Measurements from ENCODE around the gene C15orf40.

The C15orf40 gene

GRCh38 chr15:82995076-82995475 is 16.4 kb downstream of the C15orf40 start:
- in situ Hi-C loops (cut with MboI; ENCODE audit: low sequenced_read_pairs): no loop called here

- in situ Hi-C loops (cut with MboI; ENCODE audit: low sequenced_read_pairs): no loop called here
These were observed 18.3 kb downstream of the C15orf40 start for GRCh38 chr15:82993144-82993543.

- in situ Hi-C loops (cut with MboI; ENCODE audit: low sequenced_read_pairs): no loop called here
These were observed 18.9 kb downstream of the C15orf40 start for GRCh38 chr15:82992436-82992998.

- in situ Hi-C loops (cut with MboI; ENCODE audit: low sequenced_read_pairs): no loop called here
These were observed 25.0 kb downstream of the C15orf40 start for GRCh38 chr15:82986442-82986780.

GRCh38 chr15:82985688-82986441 is 25.6 kb downstream of the C15orf40 start, which contains the start of gene RAMAC:
Gene RAMAC (plus strand): TSS chr15:82986210. CDS start chr15:82989019, 2,809 bp downstream.
- in situ Hi-C loops (cut with MboI; ENCODE audit: low sequenced_read_pairs): no loop called here

GRCh38 chr15:82980981-82981380 is 30.5 kb downstream of the C15orf40 start:
- in situ Hi-C loops (cut with MboI; ENCODE audit: low sequenced_read_pairs): no loop called here

- in situ Hi-C loops (cut with MboI; ENCODE audit: low sequenced_read_pairs): no loop called here
These were observed 31.7 kb downstream of the C15orf40 start for GRCh38 chr15:82979726-82980125.

GRCh38 chr15:82978438-82978837 is 33.0 kb downstream of the C15orf40 start:
- in situ Hi-C loops (cut with MboI; ENCODE audit: low sequenced_read_pairs): no loop called here

GRCh38 chr15:82977076-82977475 is 34.4 kb downstream of the C15orf40 start:
- in situ Hi-C loops (cut with MboI; ENCODE audit: low sequenced_read_pairs): no loop called here

GRCh38 chr15:82972990-82973389 is 38.4 kb downstream of the C15orf40 start:
- in situ Hi-C loops (cut with MboI; ENCODE audit: low sequenced_read_pairs): no loop called here

GRCh38 chr15:82971218-82971984 is 40.0 kb downstream of the C15orf40 start:
- in situ Hi-C loops (cut with MboI; ENCODE audit: low sequenced_read_pairs): no loop called here

GRCh38 chr15:82970696-82971095 is 40.7 kb downstream of the C15orf40 start:
- in situ Hi-C loops (cut with MboI; ENCODE audit: low sequenced_read_pairs): no loop called here

GRCh38 chr15:82970078-82970686 is 41.3 kb downstream of the C15orf40 start:
- in situ Hi-C loops (cut with MboI; ENCODE audit: low sequenced_read_pairs): no loop called here

- in situ Hi-C loops (cut with MboI; ENCODE audit: low sequenced_read_pairs): no loop called here
These were observed 42.1 kb downstream of the C15orf40 start for GRCh38 chr15:82969353-82969752.

- in situ Hi-C loops (cut with MboI; ENCODE audit: low sequenced_read_pairs): no loop called here
These were observed 43.4 kb downstream of the C15orf40 start for GRCh38 chr15:82968066-82968465.

GRCh38 chr15:82966671-82967071 is 44.8 kb downstream of the C15orf40 start:
- in situ Hi-C loops (cut with MboI; ENCODE audit: low sequenced_read_pairs): no loop called here

GRCh38 chr15:82964890-82965289 is 46.5 kb downstream of the C15orf40 start:
- in situ Hi-C loops (cut with MboI; ENCODE audit: low sequenced_read_pairs): no loop called here

GRCh38 chr15:82963471-82964341 is 47.7 kb downstream of the C15orf40 start:
- in situ Hi-C loops (cut with MboI; ENCODE audit: low sequenced_read_pairs): no loop called here

GRCh38 chr15:82960766-82961165 is 50.7 kb downstream of the C15orf40 start:
- in situ Hi-C loops (cut with MboI; ENCODE audit: low sequenced_read_pairs): no loop called here

GRCh38 chr15:82959423-82959822 is 52.0 kb downstream of the C15orf40 start:
- in situ Hi-C loops (cut with MboI; ENCODE audit: low sequenced_read_pairs): no loop called here

- in situ Hi-C loops (cut with MboI; ENCODE audit: low sequenced_read_pairs): no loop called here
These were observed 52.8 kb downstream of the C15orf40 start for GRCh38 chr15:82958638-82959037.
